Lung (tissue), 12 donors: Measurements from ENCODE around the gene NDUFA11. TPM values are rescaled to one million over a fixed set of nuclear protein-coding genes. Genes with fewer than 3 reads are reported as not detected.

Source experiments
- ATAC-seq: fragments of 200-7000 bp; cut with Tn5 transposase; one replicate; pipeline ENCODE4 v1.9.1; 2020; ENCODE audit warnings: moderate number of reproducible peaks; ENCODE audit not compliant: insufficient read depth, low FRiP score
- DNase-seq, 3 donors: peaks; one replicate each; pipeline ENCODE4 v3.0.0-alpha.2; 2013 to 2017
- H3K27ac ChIP-seq, 2 donors: one replicate each; pipeline ENCODE4 v1.5.1; 2013; ENCODE audit warnings: mild to moderate bottlenecking in 2 of 2, moderate library complexity in 2 of 2, control low read depth in 1 of 2, inconsistent platforms in 1 of 2, low read depth in 1 of 2, low read length in 1 of 2
- H3K27me3 ChIP-seq, 3 donors: one replicate each; pipeline ENCODE4 v1.5.1; 2013; ENCODE audit warnings: low read length in 2 of 3; ENCODE audit not compliant: control insufficient read depth in 3 of 3, insufficient read depth in 3 of 3
- H3K36me3 ChIP-seq, 4 donors: one replicate each; pipeline ENCODE4 v1.5.1; 2013; ENCODE audit warnings: low read length in 4 of 4, mild to moderate bottlenecking in 1 of 4, moderate library complexity in 1 of 4; ENCODE audit not compliant: control insufficient read depth in 4 of 4, insufficient read depth in 4 of 4
- H3K4me1 ChIP-seq, 5 donors: one replicate each; pipeline ENCODE4 v1.5.1; 2013; ENCODE audit warnings: low read length in 5 of 5, mild to moderate bottlenecking in 2 of 5, moderate library complexity in 1 of 5; ENCODE audit not compliant: control insufficient read depth in 5 of 5, insufficient read depth in 5 of 5
- H3K4me3 ChIP-seq: one replicate; pipeline ENCODE4 v1.5.1; 2013; ENCODE audit warnings: mild to moderate bottlenecking, control low read depth, moderate library complexity
- H3K9ac ChIP-seq, 2 donors: one replicate each; pipeline ENCODE4 v1.5.1; 2013; ENCODE audit warnings: low read length in 2 of 2, control low read depth in 1 of 2; ENCODE audit not compliant: insufficient read depth in 1 of 2
- H3K9me3 ChIP-seq, 4 donors: one replicate each; pipeline ENCODE4 v1.5.1; 2013; ENCODE audit warnings: low read length in 3 of 4, mild to moderate bottlenecking in 1 of 4, moderate library complexity in 1 of 4; ENCODE audit not compliant: control insufficient read depth in 4 of 4, insufficient read depth in 3 of 4
- CTCF ChIP-seq: IDR thresholded peaks from 2 replicates; pipeline ENCODE4 v1.5.1; 2012; ENCODE audit warnings: mild to moderate bottlenecking; ENCODE audit errors: control extremely low read depth, extremely low read depth
- WGBS, 2 donors: extraction: QIAGEN DNeasy Blood & Tissue Kit; methylation state at CpG; one replicate each; pipeline ENCODE4 v1.1.7; 2013; 5-methylcytosine and 5-hydroxymethylcytosine counted together
- polyA plus RNA-seq, 2 donors: library from polyadenylated mRNA; stranded (reverse); fragments of 200-250 nt; gene quantifications; one replicate each; pipeline ENCODE4 v1.2.1, GENCODE V29; 2013
- total RNA-seq, 2 donors: library from RNA; depleted of rRNA in 1 of 2; stranded (reverse); fragments of >200 nt in 1 of 2; gene quantifications; one replicate each; pipeline ENCODE4 v1.2.1, GENCODE V29; 2014 to 2021
- donor health status: control.
- donor health status: control.
- donor health status: Bipolar disorder and iron deficiency.
- donor health status: healthy.
- donor health status: DM: yes; HTN: yes; CAD: no.

The NDUFA11 gene
- total and polyA plus RNA-seq, 4 donors = 52.5 to 344 (median 278) TPM

DNA sequence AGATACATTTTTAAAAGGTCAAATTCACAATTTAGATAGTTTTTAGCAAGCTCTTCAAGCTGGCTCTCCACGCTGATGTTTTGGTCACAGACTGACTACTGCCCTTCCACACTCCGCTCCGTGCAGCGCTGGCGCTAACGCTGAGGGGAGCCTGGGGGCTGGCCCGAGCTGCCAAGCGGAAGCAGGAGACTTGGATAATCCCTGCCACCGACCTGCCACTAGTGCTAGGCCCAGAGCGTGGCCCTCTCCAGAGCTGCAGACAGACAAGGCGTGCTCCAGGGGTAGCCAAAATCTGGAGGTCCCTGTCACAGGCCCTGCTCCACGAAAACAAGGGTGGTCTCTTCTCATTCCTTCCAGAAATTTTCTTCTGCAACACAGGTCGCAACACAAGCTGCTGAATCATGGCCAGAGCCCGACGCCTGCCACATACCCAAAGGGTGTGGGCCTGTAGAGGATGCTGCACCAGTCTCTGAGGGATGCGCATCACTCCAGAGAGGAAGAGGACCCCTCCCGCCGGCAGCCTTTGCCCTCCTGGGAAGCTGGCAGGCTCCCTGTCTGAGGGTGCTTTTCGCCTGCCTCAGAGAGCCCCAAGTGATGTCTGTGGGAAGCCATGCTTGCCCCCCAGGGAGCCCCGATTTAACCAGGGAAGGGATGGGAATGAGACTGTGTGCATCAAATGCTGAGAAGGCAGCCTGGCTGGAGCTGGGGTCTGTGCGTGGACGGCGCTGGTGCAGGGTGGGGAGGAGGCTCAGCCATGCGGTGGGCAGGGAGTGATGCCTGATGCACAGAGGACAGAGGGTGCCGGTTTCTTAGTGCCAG, 32.1 kb upstream of the NDUFA11 start:
- DNase-seq = no peak
- no peak for TF ChIP-seq CTCF

GRCh38 chr19:5934774-5935472, 31.3 kb upstream of the NDUFA11 start:
- 74 to 83% methylated on average over 16 of the region's 16 CpGs for WGBS, 2 donors
- no peaks in the 10 kb centered on the region for H3K27me3 ChIP-seq
- no peak overlapping the region for H3K27ac ChIP-seq
- H3K36me3 ChIP-seq = peaks cover 3 to 49% (median 22%) of the 10 kb centered on the region in 4 donors
- no peak overlapping the region for H3K4me3 ChIP-seq
- ATAC-seq = peak; percentile 13
- DNase-seq = peak; percentile 90 to 96 (median 94)
- H3K4me1 ChIP-seq = peaks cover 0 to 60% (median 28%) of the 10 kb centered on the region in 5 donors
- TF ChIP-seq CTCF = no peak
- no peaks in the 10 kb centered on the region for H3K9me3 ChIP-seq
- H3K9ac ChIP-seq = peak overlapping the region in 1 of 2 donors; percentile 20

More for the DNA sequence above, 32.1 kb upstream of the NDUFA11 start:
- ATAC-seq = no peak
- Histone ChIP-seq H3K9me3 (no peaks in the 10 kb centered on the region), H3K27me3 (no peaks in the 10 kb centered on the region), H3K9ac (peak overlapping the region in 1 of 2 donors; percentile 20), H3K36me3 (peaks cover 5 to 51% (median 24%) of the 10 kb centered on the region in 4 donors), H3K27ac (peak overlapping the region in 1 of 2 donors; percentile 10), H3K4me3 (no peak overlapping the region), H3K4me1 (peaks cover 0 to 60% (median 28%) of the 10 kb centered on the region in 5 donors)
- 79 to 86% methylated on average over 25 of the region's 25 CpGs for WGBS, 2 donors

- ATAC-seq (no peak), DNase-seq (no peak)
- Histone ChIP-seq H3K27ac (no peak overlapping the region), H3K9me3 (no peaks in the 10 kb centered on the region), H3K36me3 (peaks cover 2 to 51% (median 25%) of the 10 kb centered on the region in 4 donors), H3K4me1 (peaks cover 0 to 60% (median 28%) of the 10 kb centered on the region in 5 donors), H3K27me3 (no peaks in the 10 kb centered on the region), H3K4me3 (no peak overlapping the region), H3K9ac (no peak overlapping the region)
- TF ChIP-seq CTCF = no peak
- WGBS, 2 donors = 90 to 96% methylated on average over 5 of the region's 5 CpGs
These were observed 30.4 kb upstream of the NDUFA11 start for GRCh38 chr19:5934069-5934401.
